ENCODE data around the gene PDLIM5. TPM values are rescaled to one million over a fixed set of nuclear protein-coding genes. Genes with fewer than 3 reads are reported as not detected.

Gene PDLIM5
- total and polyA plus RNA-seq, 2 of the 8 experiments (the other 6 are each of a cell fraction or from before 2014, with no cell fraction given): 37.3 to 62.1 TPM

GRCh38 chr4:94479358-94480141 is 27.8 kb downstream of the PDLIM5 start:
- no peak for DNase-seq (ENCODE audit: low read depth in 1 of 2, low spot score in 2 of 2)
- Histone ChIP-seq H3K4me1 (replicated peaks in 1 of 4; ENCODE audit: control insufficient read depth in 3 of 4, insufficient read depth in 4 of 4, low read length in 3 of 4) (peaks cover 0 to 12% (median 2%) of the 10 kb centered on the region in 4 experiments; a peak in 3 of 7 replicates), H3K9ac (replicated peaks in 1 of 4; ENCODE audit: extremely low read depth in 1 of 4, low read depth in 3 of 4, low read length in 3 of 4) (no peak overlapping the region), H4K5ac (ENCODE audit: insufficient read length, low read depth, low read length) (no peak overlapping the region), H3K79me1 (ENCODE audit: low read depth, low read length) (0 out of 2 replicates have a peak, but pooled peaks cover 2% of the 10 kb centered on the region), H3K23ac (ENCODE audit: insufficient read length) (no peak overlapping the region), H3K36me3 (ENCODE audit: control insufficient read depth in 2 of 4, insufficient read depth in 4 of 4, low read length in 3 of 4) (no peaks in the 10 kb centered on the region), H3K4me2 (ENCODE audit: insufficient read depth in 1 of 2, low read depth in 2 of 2, low read length in 2 of 2) (no peak overlapping the region), H2BK20ac (ENCODE audit: low read length) (no peak overlapping the region), H3K23me2 (ENCODE audit: low read depth, low read length) (no peaks in the 10 kb centered on the region), H4K20me1 (replicated peaks in 1 of 2; ENCODE audit: control insufficient read depth in 1 of 2, insufficient read depth in 2 of 2, low read length in 2 of 2) (peaks cover 0 to 1% of the 10 kb centered on the region in 2 experiments), H2BK120ac (replicated peaks; ENCODE audit: low read depth, low read length) (no peak overlapping the region), H3K9me3 (ENCODE audit: insufficient read depth in 2 of 2, low read depth in 1 of 2, low read length in 1 of 2) (no peaks in the 10 kb centered on the region), H3K56ac (replicated peaks; ENCODE audit: insufficient read length, low read depth, low read length) (no peak overlapping the region), H4K8ac (ENCODE audit: extremely low read depth, insufficient read depth, low read length) (no peak overlapping the region), H3K14ac (ENCODE audit: insufficient read length) (no peak overlapping the region), H4K91ac (replicated peaks; ENCODE audit: insufficient read length, low read length) (no peak overlapping the region), H3K18ac (ENCODE audit: extremely low read depth, low read length) (no peak overlapping the region), H2BK15ac (ENCODE audit: low read length) (no peak overlapping the region), H2AK5ac (ENCODE audit: low read depth, low read length) (no peak overlapping the region), H3K4me3 (ENCODE audit: extremely low read depth in 1 of 4, insufficient read depth in 2 of 4, low read depth in 3 of 4, low read length in 4 of 4) (no peak overlapping the region), H2AFZ (ENCODE audit: low read length) (no peak overlapping the region), H3K27me3 (replicated peaks in 1 of 4; ENCODE audit: control insufficient read depth in 3 of 4, extremely low read depth in 1 of 4, insufficient read depth in 3 of 4, low read length in 3 of 4) (no peaks in the 10 kb centered on the region), H2BK12ac (ENCODE audit: low read depth, low read length) (no peak overlapping the region), H3K27ac (ENCODE audit: low read depth, low read length) (no peak overlapping the region), H3K4ac (replicated peaks; ENCODE audit: insufficient read length, low read depth, low read length) (no peak overlapping the region), H3K79me2 (ENCODE audit: control insufficient read depth in 1 of 2, insufficient read depth in 2 of 2, low read length in 2 of 2) (peaks cover 0 to 31% of the 10 kb centered on the region in 2 experiments; a peak in 2 of 4 replicates), H2BK5ac (ENCODE audit: low read depth, low read length) (no peak overlapping the region)
- 84% methylated on average over 5 of the region's 5 CpGs; no CpG with 5 or more reads in 1 of the 2 experiments for WGBS, 2 experiments (ENCODE audit: extremely low coverage in 1 of 2, insufficient coverage in 1 of 2, insufficient read length in 1 of 2, insufficient replicate concordance in 2 of 2, low coverage in 1 of 2, low lambda C conversion rate in 2 of 2, missing lambda C conversion rate in 1 of 2)
- FAIRE-seq: no peak
- ChIA-PET CTCF (ENCODE audit: partially characterized antibody) (interaction anchor here (1.0 to 1.1 kb wide), 2 partner anchors 57 to 532 kb away, joined by 3 to 4 read pairs; no protein-coding TSS in a partner anchor), POLR2A (ENCODE audit: partially characterized antibody) (interaction anchor here (0.9 kb wide), 1 partner anchor 9 kb away, joined by 3 read pairs; no protein-coding TSS in a partner anchor)
- TF ChIP-seq GABPA (IDR thresholded peaks at IDR 0.05; ENCODE audit: borderline replicate concordance, insufficient read depth, low read length) (no peak), TBP (IDR thresholded peaks at IDR 0.05; ENCODE audit: low read depth, low read length) (no peak), GTF2F1 (IDR thresholded peaks at IDR 0.05; ENCODE audit: borderline replicate concordance, low read depth, low read length) (no peak), RNF2 (IDR thresholded peaks at IDR 0.05; ENCODE audit: borderline replicate concordance, low read depth, low read length, missing control alignments, poor library complexity, severe bottlenecking) (no peak), SP2 (IDR thresholded peaks at IDR 0.05; ENCODE audit: low read length) (no peak)

All from H1 (cell line).